NK-92 (cell line): ENCODE data around the gene NFASC.

Source experiments
- DNase-seq: peaks from one replicate; lab custom pipeline; 2025; ENCODE audit not compliant: unreplicated experiment; lab: John Stamatoyannopoulos, UW

NFASC gene

DNA sequence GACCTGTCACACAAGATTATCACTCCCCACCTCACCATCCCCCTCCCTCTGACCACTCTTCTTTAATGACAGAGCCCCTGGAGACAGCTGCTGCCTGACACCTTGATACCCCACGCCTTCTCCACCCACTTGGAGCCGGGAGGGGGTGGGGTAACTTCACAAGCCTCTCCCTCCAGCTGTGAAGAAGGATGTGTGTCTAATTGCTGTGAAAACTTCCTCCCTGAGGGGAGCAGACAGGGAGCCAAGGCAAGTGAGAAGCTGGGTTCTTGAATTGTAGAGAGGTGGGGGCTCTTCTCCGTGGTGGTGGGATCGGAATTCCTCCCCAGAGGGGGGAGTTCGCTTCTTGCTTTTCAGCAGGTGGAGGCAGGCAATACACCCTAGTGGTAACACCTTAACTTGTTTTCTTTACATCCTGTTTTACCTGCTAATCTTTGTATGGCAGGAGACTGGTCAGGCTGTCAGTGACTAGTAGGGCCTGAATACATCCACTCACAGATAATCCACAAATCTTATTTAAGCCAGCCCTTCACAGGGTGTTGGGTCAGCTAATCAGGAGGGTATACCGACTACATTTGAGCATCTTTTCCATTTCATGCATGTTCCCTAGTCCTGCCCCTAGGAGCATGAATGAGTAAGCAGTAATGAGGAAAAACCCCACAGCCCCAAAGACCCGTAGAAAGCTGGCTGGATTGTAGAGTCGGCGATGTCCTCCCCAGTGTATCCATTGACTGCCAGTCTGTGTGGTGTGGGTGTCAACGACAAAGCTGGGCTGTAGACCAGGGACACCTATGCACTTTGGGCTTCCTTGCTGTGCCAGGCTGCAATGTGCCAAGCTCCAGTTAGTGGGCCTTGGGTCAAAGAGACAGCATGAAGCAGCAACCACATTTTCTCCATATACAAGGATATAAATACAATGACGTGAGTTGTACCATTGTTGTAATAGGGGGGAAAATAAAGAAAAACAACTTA is 57.3 kb downstream of the NFASC start:
- no peak for DNase-seq

DNA sequence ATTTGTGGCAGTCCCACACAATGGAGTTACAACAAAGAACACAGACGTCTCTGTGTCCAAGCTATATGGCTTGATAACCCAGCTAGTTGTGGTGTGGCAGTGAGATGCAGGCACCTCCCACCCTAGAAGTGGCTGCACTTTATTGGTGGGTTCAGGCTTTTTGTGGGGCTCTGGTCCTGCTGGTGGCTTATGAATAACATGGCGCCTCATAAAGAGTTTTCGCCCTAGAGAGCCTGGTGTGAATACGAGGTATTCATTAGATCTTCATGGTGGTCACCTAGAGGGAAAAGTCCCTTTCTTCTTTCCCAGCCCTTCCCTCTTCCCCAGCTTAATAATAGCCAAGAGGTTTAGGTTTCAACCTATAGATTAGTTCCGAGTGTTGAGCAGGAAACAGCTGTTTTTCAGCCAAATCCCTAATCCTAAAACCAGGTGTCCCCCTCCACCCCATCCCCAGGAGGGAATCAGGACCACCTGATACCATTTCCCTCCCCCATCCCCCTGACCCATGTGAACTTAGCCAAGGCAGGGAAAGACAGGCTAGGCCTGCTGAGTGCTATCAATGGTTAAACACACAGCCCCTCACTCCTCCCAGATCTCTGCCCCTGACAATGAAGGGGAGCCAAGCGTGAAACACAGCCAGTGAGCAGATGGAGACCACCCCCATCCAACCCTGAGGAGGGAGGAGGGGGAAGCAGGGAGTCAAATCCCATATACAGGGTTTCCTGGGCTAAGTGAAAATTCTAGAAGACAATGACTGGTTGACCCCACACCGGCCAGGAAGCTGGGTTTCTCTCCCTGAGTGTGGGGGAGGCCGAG is 58.2 kb downstream of the NFASC start:
- no peak for DNase-seq

- DNase-seq, result no peak
Observed at GRCh38 chr1:204929487-204930154, 59.0 kb downstream of the NFASC start.

- DNase-seq, result no peak
Observed at GRCh38 chr1:204930155-204930523, 59.5 kb downstream of the NFASC start.

- no peak for DNase-seq
Observed at GRCh38 chr1:204931313-204931712, 60.7 kb downstream of the NFASC start.

DNA sequence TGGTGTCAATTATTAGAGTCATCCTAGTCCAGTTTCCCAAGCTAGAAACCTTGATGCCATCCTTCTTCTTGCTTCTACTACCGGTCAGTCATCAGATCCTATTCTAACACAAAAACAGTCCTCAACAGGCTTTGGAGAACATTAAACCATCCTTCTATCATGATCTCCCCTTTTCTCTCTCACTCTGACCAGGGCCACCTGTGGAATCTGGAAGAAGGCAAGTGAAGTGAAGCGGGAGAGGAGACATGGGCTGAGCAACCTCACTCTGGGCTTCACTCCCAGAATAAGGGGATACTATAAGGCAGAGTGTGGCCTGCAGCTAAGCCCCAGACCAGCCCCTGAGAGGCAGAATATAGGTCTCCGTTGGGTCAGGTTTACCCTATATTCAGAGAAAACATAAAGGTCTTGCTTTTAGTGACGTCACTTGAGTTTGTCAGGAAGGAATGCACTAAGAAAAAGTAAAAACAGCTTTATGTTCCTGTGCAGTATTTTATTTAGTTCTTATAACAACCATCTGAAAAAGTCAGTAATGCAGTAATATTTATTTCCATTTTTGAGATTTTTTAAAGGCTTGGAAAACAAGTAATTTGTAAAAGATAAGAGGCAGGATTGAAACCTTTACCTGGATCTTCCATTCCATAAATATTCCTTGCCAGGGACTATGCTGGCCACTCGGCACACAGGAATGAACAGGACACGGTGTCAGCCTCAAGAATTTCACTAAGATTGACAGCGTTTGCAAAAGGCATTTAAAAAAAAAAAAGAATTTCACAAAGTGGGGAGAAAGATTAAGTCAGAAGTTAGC is 61.3 kb downstream of the NFASC start:
- no peak for DNase-seq

- DNase-seq, result no peak
Observed at GRCh38 chr1:204932573-204932909, 61.9 kb downstream of the NFASC start.

DNA sequence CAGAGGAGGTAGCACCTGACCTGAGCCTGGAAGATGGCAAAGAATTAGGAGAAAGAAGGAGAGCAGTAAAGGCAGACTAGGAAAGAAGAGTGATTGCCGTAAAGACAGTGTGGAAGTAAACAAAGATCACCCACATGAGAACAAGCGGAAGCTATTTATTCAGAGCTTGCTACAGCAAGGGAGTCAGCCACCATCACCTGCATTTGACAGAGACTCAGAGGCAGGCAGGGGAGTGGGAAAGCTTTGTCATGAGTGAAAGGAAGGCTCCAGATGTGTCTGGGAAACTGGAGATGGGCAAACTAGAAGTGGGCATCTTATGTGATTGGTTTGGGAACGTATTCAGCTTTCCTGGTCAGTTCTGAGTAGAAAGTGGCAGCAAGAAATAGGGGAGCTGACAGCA is 64.5 kb downstream of the NFASC start:
- DNase-seq, result no peak

DNA sequence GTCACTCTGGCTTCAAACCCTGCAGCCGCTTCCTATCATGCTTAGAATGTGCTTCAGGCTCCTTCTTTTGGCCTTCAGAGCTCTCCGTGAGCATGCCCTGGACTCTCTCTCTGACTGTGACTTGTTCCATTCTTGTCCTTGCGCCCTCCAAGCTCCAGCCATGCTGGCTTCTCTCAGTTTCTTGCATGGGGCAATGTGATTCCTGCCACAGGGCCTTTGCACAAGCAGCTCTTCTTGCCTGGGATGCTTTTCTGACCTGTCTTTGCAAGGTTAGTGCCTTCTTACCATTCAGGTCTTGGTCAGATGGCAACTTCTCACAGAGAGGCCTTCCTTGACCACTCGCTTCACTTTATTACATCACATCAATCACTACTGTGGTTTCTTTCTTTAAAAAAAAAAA is 66.1 kb downstream of the NFASC start:
- no peak for DNase-seq

- DNase-seq, result no peak
Observed at GRCh38 chr1:204937901-204938300, 67.2 kb downstream of the NFASC start.

DNA sequence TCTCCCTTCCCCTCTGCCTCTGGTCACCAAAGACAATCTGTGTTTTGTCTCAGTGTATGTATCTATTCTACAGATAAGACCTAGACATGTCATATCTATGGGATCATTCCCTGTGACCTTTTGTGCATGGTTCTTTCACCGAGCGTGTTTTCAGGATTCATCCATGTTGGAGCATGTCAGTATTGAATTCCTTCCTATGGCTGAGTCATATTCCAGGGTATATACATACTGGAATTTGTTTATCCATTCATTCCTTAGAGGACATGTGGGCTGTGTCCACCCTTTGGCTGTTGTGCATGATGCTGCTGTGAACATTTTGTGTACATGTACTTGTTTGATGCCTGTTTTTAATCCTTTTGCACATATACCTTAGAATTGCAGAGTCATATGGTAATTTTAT is 69.9 kb downstream of the NFASC start:
- DNase-seq, result no peak

DNA sequence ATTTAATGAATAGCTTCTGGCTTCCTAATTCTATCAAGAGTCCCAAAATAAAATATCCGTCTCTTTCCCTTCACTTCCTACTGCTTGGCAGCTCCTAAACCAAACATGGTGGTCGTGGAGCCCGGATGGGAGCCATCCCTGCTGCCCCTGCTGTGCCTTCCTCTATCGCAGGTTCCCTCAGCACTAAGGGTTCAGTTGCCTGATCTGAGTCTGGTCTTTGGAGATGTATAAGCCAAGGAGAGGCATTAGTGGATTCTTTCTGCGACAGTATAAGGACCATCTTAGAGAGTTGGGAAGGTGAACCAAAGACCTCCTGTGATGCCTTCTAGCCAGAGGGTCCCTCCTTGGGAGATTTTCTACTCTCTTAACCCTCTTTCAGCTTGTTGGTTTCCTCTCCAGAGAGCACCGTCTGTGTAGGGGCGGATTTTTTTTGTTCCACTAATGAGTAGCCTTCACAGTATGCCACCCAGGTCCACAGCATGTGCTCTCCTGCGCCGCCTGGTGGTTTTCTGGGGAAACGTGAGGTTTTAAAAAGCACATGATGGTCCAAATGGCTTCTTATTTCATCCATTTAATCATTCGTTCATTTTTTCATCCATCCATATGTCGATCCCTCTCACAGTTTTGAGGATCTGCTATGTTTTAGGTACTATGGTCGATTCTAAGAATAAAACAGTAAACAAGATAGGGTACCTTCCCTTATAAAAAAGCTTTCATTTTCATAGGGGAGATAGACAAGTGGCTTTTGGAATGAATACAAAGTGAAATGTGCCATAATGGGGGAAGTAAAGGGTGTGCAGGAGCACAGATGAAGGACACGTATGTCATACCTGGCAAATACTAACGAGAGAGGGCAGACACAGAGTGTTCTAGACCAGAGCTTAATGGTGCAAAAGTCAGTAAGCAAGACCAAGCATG is 71.0 kb downstream of the NFASC start:
- DNase-seq, result no peak

GRCh38 chr1:204943495-204943894 is 72.8 kb downstream of the NFASC start:
- no peak for DNase-seq

DNA sequence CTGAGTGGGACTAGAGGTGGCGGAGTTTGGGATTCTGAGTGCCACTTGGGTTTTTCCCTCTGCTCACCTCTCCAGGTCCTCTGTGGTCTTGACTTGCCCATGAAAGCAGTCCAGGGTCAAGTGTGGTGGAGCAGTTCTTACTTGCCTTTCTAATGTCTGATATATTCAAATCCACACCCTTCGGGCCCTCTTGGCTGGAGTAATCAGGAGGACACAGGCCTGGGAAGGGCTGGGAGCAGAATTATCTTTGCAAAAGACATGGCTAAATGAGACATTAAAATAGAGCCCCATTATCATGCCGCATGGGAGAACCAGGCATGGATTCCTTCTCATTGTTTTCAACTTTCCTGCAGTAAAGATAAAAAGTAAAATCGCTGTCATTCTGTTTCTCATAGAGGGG is 74.0 kb downstream of the NFASC start:
- DNase-seq, result no peak

DNA sequence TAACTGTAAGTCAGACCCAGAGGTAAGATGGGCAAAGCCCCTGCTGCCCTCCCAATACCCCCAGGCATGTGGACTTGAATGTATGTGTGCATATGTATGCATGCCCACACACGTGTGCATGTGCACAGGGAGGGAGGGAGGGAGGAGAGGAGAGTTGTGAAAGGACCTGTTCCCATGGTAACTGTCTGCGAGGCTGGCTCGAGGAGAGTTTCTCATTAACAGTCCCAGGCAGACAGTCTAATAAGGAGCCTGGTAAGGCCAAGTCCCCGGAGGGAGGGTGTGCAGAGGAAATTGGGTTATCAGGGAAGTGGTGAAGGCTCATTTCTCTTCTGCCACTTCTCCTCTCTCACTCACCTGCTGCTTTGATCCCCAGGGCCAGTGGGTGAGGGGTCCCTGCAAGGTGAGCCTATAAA is 74.9 kb downstream of the NFASC start:
- DNase-seq, result no peak

- no peak for DNase-seq
Observed at GRCh38 chr1:204946640-204947039, 76.0 kb downstream of the NFASC start.

- DNase-seq, result no peak
Observed at GRCh38 chr1:204947338-204947737, 76.7 kb downstream of the NFASC start.

DNA sequence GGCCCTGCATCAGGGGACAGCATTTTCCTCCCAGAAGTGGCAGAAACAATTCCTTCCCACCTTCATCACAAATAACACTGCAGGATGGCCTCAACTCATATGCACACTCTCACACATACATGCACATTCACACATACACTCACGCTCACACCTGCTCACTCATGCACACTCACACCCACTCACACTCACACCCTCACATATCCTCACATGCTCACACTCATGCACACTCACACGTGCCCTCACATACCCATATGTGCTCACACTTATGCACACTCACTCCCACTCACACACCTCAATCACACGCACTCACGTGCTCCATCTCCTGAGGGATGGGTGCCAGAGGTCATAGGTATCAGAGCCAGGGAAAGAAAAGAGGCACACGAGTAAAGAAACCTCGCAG is 77.1 kb downstream of the NFASC start:
- DNase-seq, result no peak

DNA sequence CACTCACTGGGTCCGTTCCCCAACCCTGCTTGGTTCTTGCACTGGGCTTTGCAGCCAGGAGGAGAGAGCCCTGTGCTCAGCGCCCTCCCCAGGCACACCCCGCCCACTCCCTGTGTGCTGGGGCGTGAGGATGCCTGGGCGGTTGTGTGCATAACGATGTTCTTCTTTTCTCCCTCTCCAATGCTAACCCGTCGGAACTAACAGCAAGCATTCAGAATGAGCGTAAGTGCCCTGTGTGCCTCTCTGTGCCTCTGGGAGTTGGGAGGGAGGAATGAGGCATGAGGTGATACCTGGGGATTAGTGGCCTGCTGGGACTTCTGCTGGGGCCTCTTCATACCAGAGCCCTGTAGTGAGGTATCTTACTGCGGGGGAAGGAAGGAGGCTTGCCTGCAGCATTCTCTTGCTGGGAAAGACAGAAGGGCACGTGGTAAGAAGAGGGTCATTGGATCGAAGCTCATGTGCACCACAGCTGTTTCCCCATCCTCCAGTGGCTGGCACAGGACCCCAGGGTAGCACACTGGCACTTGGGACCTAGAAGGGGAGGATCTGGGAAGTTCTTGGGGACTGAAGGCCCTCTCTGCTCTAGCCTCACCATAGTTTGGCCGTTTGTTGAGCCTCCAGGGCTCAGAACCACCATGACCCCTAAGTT is 79.8 kb downstream of the NFASC start:
- DNase-seq, result no peak
